ENCODE data around the gene MMD.

- TF ChIP-seq POLR2AphosphoS5 (IDR thresholded peaks at IDR 0.05; ENCODE audit: borderline replicate concordance, low read depth, low read length) (no peak), EZH2 (IDR thresholded peaks at IDR 0.05) (no peak)
Observed at GRCh38 chr17:55418369-55419268, 3.0 kb downstream of the MMD start.

Measured in SK-N-MC (cell line).